ENCODE data around the gene SSX2IP.

DNA sequence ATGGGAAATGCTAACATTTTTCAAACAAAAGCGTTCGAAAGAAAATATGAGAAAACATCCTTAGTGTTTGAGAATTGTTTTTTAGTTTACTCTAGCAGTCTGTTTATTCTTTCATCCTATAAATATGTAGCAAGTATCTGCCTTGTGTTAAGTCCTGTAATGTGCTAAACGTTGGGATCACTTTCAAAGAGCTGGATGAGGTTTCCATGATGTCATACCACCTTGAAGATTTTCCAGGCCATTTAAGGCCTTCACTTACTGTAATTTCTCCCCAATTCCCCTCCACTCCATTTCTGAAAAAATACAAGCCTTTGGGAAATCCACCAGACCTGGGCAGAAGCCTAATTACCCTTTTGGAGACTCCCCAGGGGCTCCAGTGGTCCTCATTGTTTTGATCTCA is 91.8 kb downstream of the SSX2IP start:
- TF ChIP-seq, protein P1, sequence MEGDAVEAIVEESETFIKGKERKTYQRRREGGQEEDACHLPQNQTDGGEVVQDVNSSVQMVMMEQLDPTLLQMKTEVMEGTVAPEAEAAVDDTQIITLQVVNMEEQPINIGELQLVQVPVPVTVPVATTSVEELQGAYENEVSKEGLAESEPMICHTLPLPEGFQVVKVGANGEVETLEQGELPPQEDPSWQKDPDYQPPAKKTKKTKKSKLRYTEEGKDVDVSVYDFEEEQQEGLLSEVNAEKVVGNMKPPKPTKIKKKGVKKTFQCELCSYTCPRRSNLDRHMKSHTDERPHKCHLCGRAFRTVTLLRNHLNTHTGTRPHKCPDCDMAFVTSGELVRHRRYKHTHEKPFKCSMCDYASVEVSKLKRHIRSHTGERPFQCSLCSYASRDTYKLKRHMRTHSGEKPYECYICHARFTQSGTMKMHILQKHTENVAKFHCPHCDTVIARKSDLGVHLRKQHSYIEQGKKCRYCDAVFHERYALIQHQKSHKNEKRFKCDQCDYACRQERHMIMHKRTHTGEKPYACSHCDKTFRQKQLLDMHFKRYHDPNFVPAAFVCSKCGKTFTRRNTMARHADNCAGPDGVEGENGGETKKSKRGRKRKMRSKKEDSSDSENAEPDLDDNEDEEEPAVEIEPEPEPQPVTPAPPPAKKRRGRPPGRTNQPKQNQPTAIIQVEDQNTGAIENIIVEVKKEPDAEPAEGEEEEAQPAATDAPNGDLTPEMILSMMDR (conservative IDR thresholded peaks at IDR 0.05; ENCODE audit: low read depth, low read length): no peak
- no peak for TF ChIP-seq EZH2phosphoT487 (IDR thresholded peaks at IDR 0.05; ENCODE audit: borderline replicate concordance, low read length)
